Femur (tissue), 1 donor: ENCODE data around the gene MARK1.

Experiments
- DNase-seq: peaks from one replicate; pipeline ENCODE4 v3.0.0-alpha.2; 2017

Gene MARK1

GRCh38 chr1:220527908-220528678 lies at the start of gene MARK1:
Gene MARK1, plus strand, starts transcription at chr1:220528136. Its CDS starts 687 bp downstream, at chr1:220528823.
- DNase-seq: peak; percentile 84

- peak; percentile 51 for DNase-seq
Observed at GRCh38 chr1:220483700-220484099, 44.2 kb upstream of the MARK1 start.

DNA sequence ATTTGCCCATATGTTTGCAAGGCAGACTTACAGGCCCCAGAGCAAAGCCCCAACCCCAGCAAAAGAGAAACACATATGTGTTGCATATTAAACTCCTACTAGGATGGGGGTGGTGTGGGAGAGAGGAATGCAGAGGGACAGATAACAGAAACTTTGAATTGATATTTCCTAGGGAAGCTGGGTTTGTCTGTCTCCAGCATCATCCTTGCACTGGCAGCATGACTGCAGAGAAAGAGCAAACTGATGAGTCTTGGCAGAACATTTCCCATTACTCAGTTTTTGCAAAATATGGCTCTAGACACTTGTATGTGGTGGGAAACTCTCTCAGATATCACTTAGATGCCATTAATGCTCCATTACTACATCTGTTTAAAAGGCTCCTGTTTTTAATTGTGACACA lies 43.8 kb upstream of the MARK1 start:
- no peak for DNase-seq

- no peak for DNase-seq
Observed at GRCh38 chr1:220485131-220485530, 42.8 kb upstream of the MARK1 start.

- DNase-seq: no peak
Observed at GRCh38 chr1:220485791-220486190, 42.1 kb upstream of the MARK1 start.

DNA sequence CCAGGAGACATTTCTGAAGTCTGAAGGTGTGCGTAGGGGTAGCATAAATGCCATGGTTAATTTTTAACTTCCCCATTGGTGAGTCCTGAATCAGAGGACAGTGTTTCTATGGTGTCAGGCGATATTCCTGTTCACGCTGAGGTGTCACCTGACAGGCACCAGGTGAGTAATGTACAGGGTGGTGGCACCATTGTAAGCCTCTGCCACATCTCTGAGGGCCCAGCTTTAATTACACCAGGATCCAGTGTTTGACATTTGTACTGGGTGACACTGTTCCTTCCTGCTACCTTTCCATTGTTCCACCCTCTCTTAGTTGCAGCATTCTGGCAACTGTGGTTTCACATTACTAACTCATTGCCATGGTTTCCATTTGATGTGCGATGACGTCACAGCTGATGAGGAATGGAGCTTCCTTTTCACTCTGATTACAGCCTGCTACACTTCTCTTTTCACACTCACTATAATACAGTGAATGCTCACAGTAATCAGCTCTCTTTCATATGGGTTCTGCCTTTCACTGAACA lies 40.6 kb upstream of the MARK1 start:
- DNase-seq: no peak

DNA sequence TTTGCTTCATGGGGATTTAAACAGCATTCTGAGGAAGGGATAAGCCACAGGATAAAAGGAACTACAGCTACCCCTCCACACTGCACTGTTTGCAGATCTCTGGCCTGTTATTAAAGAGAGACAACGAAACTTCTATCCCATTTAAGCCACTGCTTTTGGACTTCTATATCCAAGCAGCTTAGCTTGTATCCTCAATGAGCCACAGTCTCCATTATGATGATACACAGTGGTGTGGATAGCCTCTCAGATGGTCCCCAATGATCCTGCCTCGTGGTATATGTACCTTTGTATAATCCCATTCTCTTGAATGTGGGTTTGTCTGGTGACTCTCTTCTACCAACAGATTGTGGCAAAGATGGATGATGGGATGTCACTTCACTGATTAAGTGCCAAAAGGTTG lies 36.0 kb upstream of the MARK1 start:
- no peak for DNase-seq

DNA sequence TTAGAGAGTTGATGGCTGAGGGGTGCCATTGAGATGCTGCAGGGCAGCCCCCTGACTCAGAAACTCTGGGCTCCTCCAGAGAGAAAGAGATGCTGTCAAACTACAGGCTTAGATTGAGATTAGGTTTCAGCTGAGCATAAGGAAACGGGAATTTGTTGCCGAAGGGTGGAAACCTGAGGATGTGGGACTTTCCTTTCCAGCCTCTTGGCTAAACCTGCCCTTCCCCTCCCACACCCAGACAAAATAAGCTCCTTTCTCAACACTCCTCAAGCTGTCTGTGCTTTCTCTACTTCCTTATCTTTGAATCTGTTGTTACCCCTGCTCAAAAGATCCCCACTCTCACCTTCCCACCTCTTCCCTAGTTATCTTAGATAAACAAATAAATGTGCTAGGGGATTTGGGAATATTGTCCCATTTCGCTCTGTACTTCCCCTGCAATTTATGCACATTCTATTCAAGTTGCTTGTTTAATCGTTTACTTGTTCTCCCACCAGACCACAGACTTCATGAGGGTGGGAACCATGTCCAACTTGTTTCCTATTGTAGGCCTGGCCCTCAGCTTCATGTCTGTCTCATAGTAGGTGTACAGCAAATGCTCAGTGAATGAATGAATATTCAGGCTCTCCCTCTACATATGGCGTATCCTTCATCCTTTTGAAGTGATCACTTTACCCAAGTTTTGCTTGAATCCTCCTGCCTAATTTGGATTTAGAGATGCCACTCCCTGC lies 30.6 kb upstream of the MARK1 start:
- no peak for DNase-seq

DNA sequence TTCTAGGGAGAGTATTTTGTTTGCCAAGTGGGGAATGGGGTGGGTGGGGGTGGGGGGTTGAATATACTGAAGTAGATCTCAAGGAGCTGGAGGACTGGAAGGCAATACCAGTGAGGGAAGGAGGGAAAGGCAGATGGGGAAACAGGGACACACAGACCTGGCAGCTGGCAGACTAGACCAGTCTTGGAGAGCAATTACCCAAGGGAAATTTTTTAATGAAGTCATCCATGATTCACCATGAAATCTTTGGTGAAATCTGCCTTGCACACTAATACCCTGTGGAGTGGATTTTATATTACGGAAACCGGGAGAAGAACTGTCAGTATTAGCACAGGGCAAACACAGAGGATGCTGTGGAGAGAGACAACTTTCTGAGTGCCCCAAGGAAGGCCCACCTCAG lies 29.7 kb upstream of the MARK1 start:
- no peak for DNase-seq

- no peak for DNase-seq
Observed at GRCh38 chr1:220500372-220500771, 27.6 kb upstream of the MARK1 start.

- DNase-seq: no peak
Observed at GRCh38 chr1:220504329-220504728, 23.6 kb upstream of the MARK1 start.

DNA sequence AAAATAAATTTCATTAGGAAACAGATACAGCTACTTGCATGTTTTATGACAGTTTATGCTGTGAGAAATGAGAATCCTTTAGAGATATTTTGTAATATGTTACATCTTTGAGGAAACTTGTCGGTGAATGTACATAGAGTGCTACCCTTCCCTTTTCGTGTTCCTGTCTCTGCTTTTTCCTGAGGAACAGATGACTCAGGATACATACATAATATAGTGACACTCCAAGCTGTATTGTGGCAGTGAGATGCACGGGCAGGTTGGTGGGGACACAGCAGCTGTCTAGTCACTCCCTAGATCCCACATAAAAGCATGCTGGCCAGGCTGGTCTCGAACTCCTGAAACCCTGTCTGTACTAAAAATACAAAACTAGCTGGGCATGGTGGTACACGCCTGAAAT lies 20.9 kb upstream of the MARK1 start:
- DNase-seq: no peak

GRCh38 chr1:220511179-220511578 lies 16.8 kb upstream of the MARK1 start:
- DNase-seq: no peak

GRCh38 chr1:220511785-220512184 lies 16.2 kb upstream of the MARK1 start:
- no peak for DNase-seq

- no peak for DNase-seq
Observed at GRCh38 chr1:220513834-220514233, 14.1 kb upstream of the MARK1 start.

- no peak for DNase-seq
Observed at GRCh38 chr1:220514256-220514655, 13.7 kb upstream of the MARK1 start.

DNA sequence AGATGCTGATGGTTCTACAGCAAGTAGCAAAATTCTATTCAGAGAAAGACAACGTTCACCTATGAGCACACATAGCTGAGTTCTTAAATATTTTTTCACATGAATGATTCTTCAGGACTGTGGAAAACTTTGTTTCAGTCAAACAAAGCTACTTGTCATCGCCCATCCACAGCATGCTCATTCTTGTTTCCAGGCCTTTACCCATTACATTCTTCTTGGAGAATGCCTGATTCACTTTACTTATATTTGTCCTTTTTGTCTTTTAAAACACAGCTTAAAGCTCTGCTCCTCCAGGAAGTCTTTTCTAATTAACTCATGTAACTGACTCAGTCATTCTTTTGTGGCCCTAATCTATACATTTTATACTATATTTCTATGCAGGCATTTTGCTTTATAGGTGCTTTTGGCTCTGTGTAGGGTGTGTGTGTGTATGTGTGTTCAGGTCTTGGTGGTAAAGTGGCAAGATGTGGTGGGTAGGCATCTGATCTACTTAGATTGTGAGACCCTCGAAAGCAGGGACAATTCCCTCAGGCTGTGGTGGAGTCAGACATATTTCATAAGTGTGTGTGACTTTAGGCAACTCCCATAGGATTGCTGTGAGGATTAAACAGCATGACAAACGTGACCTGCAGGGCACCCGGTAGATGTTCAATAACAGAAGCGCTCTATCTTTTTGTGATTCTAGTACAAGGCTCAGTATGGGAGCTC lies 11.8 kb upstream of the MARK1 start:
- DNase-seq: no peak

DNA sequence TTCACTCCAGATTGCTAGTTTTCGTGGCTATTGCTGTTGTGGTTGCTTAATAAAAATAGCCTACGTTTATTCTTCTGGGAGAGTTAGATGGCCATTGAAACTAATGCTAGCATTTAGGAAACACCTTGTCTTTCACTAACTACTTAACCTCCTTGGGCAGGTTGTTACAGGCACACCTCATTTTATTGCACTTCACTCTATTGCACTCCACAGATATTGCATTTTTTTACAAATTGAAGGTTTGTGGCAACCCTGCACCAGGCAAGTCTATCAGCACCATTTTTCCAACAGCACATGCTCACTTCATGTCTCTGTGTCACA lies 11.3 kb upstream of the MARK1 start:
- DNase-seq: no peak

- DNase-seq: no peak
Observed at GRCh38 chr1:220521778-220522177, 6.2 kb upstream of the MARK1 start.

- no peak for DNase-seq
Observed at GRCh38 chr1:220526294-220526693, 1.6 kb upstream of the MARK1 start.

GRCh38 chr1:220527279-220527907 lies 543 bp upstream of the MARK1 start:
- DNase-seq: peak; percentile 40

DNA sequence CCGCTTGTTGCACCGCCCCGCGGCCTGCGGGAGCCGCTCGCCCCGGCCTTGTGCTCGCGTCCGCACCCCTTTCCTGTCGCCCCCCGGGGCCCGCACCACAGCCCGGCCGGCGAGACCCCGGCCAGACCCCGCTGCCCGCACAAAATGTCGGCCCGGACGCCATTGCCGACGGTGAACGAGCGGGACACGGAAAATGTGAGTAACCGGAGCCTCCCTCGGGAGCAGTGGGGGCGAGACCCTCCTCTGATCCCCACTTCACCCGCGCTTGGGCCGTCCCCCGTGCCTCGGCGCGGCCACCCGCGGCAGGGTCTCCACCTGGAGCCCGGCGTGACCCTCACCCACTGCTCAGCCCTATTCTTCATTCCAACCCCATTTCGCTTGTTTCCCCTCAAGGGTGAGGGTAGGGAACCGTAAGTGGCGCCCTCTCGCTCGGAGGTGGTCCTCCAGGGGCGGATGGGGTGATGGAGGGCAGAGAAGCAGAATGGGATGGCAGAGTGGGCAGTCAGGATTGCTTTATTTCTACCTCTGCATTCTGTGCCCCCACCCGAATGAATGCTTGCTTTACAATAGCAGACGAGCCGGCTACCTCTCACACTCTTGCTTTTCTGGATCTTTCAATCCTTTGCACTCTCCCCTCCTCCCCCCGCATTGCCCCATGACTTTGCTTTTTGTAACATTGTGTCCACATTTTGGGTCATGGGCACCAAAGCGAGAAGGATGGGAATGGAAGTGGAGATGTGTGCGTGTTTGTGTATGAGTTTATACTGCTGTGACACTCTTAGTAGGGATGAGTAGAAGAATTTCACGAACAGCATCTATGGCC lies 954 bp downstream of the MARK1 start:
- DNase-seq: peak; percentile 55
